NCI-H2227 (cell line): Measurements from ENCODE around the gene DIDO1.
A peak's percentile ranks its signal among the peaks of the same experiment; 100 is the strongest.

Source experiments
- DNase-seq: peaks from one replicate; lab custom pipeline; 2025; ENCODE audit not compliant: unreplicated experiment; lab: John Stamatoyannopoulos, UW

DIDO1 gene

GRCh38 chr20:62962891-62963613 is 36.7 kb upstream of the DIDO1 start:
- DNase-seq, result no peak

- no peak for DNase-seq
These were observed 36.0 kb upstream of the DIDO1 start for GRCh38 chr20:62962221-62962879.

GRCh38 chr20:62961799-62962198 is 35.5 kb upstream of the DIDO1 start:
- DNase-seq, result no peak

DNA sequence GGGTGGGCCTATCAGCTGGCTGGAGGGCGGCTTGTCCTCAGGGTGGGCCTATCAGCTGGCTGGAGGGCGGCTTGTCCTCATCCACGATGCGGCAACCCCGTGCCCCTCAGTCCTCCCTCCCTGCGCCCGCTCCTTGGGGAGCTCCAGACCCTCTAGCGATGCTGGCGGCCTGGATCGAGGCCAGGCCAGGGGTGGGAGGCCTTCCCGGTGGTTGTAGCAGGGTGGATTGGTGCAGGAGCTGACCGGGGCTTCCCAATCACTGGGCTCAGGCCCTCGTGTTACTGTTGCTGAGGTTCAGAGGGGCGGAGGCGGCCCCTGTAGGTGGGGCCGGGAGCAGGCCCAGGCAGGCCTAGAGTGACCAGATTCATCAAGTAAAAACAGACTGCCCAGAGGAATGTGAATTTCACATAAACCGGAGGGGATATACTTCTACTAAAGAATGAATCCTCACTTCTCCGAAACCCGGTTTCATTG is 35.0 kb upstream of the DIDO1 start:
- peak; percentile 65 for DNase-seq

DNA sequence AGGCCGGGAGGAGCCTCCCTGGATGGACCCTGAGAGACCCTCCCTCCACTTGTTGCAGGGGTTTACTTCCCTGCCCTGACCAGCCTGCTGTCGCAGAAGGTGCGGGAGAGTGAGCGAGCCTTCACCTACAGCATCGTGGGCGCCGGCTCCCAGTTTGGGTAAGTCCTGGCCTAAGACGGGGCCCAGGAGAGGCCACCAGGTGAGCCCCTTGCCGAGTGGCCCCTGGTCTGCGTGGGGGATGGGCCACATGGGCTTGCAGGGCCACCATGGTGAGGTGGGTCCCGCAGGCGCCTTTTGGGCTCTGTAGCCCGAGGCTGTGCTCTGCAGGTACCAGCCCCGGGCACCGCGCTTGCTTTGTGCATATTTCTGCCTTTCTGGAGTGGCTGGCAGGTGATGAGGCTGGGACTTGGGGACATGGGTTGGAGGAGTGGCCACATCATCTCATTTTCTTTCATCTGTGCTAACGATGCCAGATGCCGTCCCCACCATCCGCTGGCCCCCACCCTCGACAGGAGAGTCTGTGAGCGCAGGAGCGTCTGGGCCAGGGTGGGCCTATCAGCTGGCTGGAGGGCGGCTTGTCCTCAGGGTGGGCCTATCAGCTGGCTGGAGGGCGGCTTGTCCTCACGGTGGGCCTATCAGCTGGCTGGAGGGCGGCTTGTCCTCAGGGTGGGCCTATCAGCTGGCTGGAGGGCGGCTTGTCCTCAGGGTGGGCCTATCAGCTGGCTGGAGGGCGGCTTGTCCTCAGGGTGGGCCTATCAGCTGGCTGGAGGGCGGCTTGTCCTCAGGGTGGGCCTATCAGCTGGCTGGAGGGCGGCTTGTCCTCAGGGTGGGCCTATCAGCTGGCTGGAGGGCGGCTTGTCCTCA is 34.4 kb upstream of the DIDO1 start:
- DNase-seq, result peak; percentile 77

DNA sequence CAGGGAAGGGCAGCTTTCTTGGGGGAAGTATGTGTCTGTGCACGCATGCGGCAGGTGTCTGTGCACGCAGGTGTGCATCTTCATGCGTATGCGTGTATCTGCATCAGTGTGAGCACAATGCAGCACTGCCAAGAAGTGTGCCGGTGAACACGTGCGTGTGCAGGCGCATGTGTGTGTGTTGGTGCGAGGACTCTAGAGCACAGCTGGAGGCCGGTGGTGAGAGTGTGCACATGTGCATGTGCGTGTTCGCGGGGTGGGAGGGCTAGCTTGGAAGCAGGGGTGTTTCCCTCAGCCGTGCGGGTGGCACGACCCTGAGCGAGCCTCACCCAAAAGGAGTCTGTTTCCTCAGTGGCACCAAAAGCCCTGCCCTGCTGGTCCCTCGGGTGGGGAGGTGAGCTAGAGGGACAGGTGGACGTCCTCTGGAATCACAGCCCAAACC is 33.7 kb upstream of the DIDO1 start:
- DNase-seq, result no peak

- no peak for DNase-seq
These were observed 33.0 kb upstream of the DIDO1 start for GRCh38 chr20:62959101-62959971.

DNA sequence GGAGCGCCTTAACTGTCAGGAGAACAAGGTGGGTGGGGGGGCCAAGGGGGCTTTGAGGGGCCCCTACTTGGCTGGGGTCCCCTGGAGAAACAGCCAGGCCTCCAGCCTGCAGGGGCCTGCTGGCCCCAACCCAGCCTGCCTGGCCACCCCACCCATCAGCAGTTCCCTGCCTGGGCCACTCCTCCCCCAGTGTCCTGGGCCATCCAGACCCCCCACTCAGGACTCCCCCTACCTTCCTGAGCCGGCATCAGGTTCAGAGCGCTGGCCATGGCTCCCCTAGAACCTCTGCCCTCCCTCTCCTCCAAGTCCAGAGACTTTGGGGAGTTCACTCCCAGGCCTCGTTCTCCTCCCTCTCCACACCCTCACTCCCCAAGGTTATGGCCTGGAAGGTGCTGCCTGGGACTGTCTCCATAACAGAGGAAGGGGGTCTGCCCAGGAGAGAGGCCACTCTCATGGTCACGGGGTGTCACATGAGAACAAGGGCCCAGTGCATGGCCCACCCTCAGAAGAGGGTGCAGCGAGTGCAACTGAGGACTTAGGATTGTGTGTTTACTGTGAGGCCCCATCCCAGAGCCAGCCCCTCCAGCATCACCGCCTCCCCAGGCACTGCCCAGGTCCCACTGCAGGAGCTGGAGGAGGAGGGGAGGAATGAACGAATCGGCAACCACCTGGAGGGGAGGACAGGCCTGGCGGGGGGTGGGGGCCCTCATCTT is 32.2 kb upstream of the DIDO1 start:
- no peak for DNase-seq

- DNase-seq, result no peak
These were observed 31.1 kb upstream of the DIDO1 start for GRCh38 chr20:62957136-62958117.

DNA sequence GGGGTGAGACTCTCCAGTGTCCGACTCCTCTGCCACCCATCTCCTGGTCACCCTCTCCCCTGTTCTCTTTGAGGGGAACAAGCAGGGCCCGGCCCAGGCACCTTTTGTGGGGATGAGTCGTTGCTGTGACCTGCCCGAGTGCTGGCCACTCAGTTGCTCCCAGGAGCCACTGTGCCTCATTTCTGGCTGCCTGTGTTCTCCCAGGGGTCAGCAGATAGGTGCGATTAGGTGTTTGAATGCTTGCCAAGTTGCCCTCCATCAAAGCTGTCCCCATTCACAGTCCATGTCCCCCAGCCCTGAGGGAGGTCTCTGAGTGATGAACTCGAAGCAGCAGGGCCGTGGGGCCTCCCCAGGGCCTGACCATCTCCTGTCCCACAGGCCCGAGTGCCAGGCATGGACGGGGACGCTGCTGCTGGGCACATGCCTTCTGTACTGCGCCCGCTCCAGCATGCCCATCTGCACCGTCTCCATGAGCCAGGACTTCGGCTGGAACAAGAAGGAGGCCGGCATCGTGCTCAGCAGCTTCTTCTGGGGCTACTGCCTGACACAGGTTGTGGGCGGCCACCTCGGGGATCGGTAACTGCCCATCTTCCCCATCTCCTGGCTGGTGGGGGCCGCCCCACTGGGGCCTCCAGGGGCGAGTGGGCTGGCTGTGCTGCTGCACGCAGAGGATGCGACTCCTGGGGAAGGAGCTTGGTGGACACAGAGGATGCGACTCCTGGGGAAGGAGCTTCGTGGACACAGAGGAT is 30.3 kb upstream of the DIDO1 start:
- no peak for DNase-seq

GRCh38 chr20:62955519-62956386 is 29.4 kb upstream of the DIDO1 start:
- DNase-seq, result no peak

GRCh38 chr20:62953839-62954703 is 27.8 kb upstream of the DIDO1 start:
- DNase-seq, result peak; percentile 84

DNA sequence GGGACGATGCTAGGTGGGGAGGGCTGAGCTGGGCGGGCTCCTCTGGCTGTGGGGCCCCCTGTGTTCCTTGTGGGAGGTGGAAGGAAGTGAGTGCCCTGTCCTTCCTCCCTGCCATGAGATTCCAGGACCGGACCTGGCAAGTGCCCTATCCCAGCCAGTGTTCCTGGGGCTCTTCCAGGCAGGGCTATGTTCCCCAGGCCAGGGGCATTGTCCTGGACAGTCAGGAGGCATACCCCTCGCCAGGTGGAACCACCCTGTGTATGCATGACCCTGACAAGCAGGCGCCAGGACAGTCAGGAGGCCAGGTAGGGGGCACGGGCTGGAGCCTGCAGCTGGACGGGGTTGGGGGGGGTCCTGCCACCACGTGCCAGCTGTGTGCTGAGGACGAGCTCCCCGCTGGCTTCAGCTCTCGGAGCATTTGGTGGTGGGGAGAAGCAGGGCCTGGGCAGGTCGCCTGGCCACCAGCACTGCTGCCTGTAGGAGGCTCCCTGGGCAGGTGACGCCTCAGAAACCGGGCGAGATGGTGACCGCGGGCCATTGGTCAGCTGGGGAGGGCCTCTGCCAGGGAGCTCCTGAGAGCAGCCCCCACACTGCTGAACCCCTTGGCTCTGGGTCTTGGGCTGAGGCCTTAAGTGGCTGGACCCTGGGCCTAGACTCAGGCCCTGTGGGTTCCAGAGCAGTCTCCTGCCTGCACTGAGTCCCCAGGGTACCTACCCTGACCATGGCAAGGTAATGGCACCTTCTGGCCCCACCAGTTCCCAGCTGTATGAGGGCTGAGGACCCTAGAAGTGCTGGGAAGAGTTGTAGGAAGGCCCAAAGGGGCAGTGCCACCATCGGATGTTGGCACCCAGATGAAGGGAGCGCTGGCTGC is 26.9 kb upstream of the DIDO1 start:
- no peak for DNase-seq

GRCh38 chr20:62952373-62952967 is 26.2 kb upstream of the DIDO1 start, which contains the start of gene SLC17A9:
TSS of gene SLC17A9 (plus strand) at chr20:62952709. CDS start at chr20:62952831, 122 bp downstream.
- no peak for DNase-seq

DNA sequence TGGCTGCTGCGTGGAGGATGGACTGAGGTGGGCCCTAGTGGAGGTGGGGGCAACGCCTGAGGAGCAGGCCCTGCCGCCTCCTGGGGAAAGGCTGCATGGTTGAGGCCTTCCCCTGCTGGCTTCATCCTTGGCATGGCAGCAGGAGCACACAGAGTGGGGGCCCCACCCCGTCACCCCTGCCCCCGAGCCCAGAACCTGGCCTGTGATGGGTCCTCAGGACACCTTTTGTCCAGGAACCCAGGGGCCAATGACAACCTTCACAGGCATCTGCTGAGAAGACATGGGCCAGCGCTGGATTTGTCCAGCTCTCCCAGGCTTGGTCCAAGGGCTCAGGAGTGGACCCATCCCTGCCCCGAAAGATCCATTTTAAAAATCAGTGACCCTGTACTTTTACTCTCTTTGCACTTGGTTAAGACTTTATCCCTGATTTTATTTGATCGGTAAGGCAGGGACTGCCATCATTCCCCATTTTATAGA is 25.6 kb upstream of the DIDO1 start:
- no peak for DNase-seq
